GM21360 (cell line): ENCODE data around the gene BCR.

Experiments used
- ATAC-seq: cut with Tn5 transposase; IDR thresholded peaks from one replicate; pipeline ENCODE4 v1.9.1; 2021; ENCODE audit warnings: mild to moderate bottlenecking, moderate library complexity; ENCODE audit not compliant: unreplicated experiment

Gene BCR

GRCh38 chr22:23193882-23194281 is 13.6 kb downstream of the BCR start:
- no peak for ATAC-seq

- ATAC-seq = no peak
These were observed 15.9 kb downstream of the BCR start for GRCh38 chr22:23196165-23196564.

GRCh38 chr22:23197836-23198235 is 17.5 kb downstream of the BCR start:
- ATAC-seq = no peak

- ATAC-seq = no peak
These were observed 18.9 kb downstream of the BCR start for GRCh38 chr22:23199159-23199558.

GRCh38 chr22:23200898-23201297 is 20.6 kb downstream of the BCR start:
- no peak for ATAC-seq

- ATAC-seq = no peak
These were observed 22.6 kb downstream of the BCR start for GRCh38 chr22:23202812-23203451.

- no peak for ATAC-seq
These were observed 23.3 kb downstream of the BCR start for GRCh38 chr22:23203452-23204124.

- no peak for ATAC-seq
These were observed 23.8 kb downstream of the BCR start for GRCh38 chr22:23204125-23204488.

GRCh38 chr22:23204541-23205157 is 24.3 kb downstream of the BCR start:
- no peak for ATAC-seq

GRCh38 chr22:23205339-23206049 is 25.2 kb downstream of the BCR start:
- ATAC-seq = no peak

- ATAC-seq = no peak
These were observed 26.6 kb downstream of the BCR start for GRCh38 chr22:23206915-23207314.

GRCh38 chr22:23207729-23208393 is 27.6 kb downstream of the BCR start:
- no peak for ATAC-seq

- no peak for ATAC-seq
These were observed 30.3 kb downstream of the BCR start for GRCh38 chr22:23210428-23211170.

GRCh38 chr22:23211622-23212021 is 31.3 kb downstream of the BCR start:
- no peak for ATAC-seq

GRCh38 chr22:23212061-23213021 is 32.0 kb downstream of the BCR start:
- no peak for ATAC-seq

GRCh38 chr22:23213022-23213555 is 32.8 kb downstream of the BCR start:
- ATAC-seq = no peak

GRCh38 chr22:23213581-23214334 is 33.4 kb downstream of the BCR start:
- ATAC-seq = no peak

GRCh38 chr22:23214398-23214797 is 34.1 kb downstream of the BCR start:
- ATAC-seq = no peak
